MG63 (cell line): Measurements from ENCODE around the gene BRIX1. TPM values are rescaled to one million over a fixed set of nuclear protein-coding genes. Genes with fewer than 3 reads are reported as not detected.
A peak's percentile ranks its signal among the peaks of the same experiment; 100 is the strongest.
"Not testable (repeated sequence)": the region's sequence is repeated elsewhere in the genome, so short reads cannot be mapped to it uniquely, and the experiment has no call there.

Experiments used
- DNase-seq: peaks from one replicate; pipeline ENCODE4 v3.0.0-alpha.2; 2020
- H3K27me3 ChIP-seq: fragments of 250-450 bp; sonication (Bioruptor Pico); 2 replicates; pipeline ENCODE4 v1.5.1; 2020; ENCODE audit warnings: mild to moderate bottlenecking, moderate library complexity
- H3K36me3 ChIP-seq: fragments of 250-450 bp; sonication (Bioruptor Pico); 2 replicates; pipeline ENCODE4 v1.5.1; 2020; ENCODE audit warnings: mild to moderate bottlenecking, moderate library complexity
- H3K4me3 ChIP-seq: fragments of 250-450 bp; sonication (Bioruptor Pico); 2 replicates; pipeline ENCODE4 v1.5.1; 2020; ENCODE audit warnings: mild to moderate bottlenecking, moderate library complexity
- H3K9me3 ChIP-seq: fragments of 250-450 bp; sonication (Bioruptor Pico); 2 replicates; pipeline ENCODE4 v1.5.1; 2020; ENCODE audit warnings: mild to moderate bottlenecking, moderate library complexity
- total RNA-seq: library from RNA; depleted of rRNA; stranded (reverse); fragments of >200 nt; shearing (Covaris generic); gene quantifications from 2 replicates; pipeline ENCODE4 v1.2.3, GENCODE V29; 2014; ENCODE audit warnings: low replicate concordance

BRIX1 gene
- total RNA-seq, 1 experiment from 2014 or later: 83.9 TPM

GRCh38 chr5:34899066-34899465 lies 16.4 kb upstream of the BRIX1 start:
- no peaks in the 10 kb centered on the region for H3K27me3 ChIP-seq
- H3K36me3 ChIP-seq: no peaks in the 10 kb centered on the region; the same call in 1 of the 2 replicates
- H3K9me3 ChIP-seq: no peaks in the 10 kb centered on the region
- no peak for DNase-seq
- H3K4me3 ChIP-seq: no peak overlapping the region

- Histone ChIP-seq H3K9me3 (no peaks in the 10 kb centered on the region), H3K27me3 (no peaks in the 10 kb centered on the region), H3K4me3 (no peak overlapping the region), H3K36me3 (peaks cover 8% of the 10 kb centered on the region)
- DNase-seq: no peak
Measured at GRCh38 chr5:34900652-34901051, 14.9 kb upstream of the BRIX1 start.

GRCh38 chr5:34903260-34903659 lies 12.3 kb upstream of the BRIX1 start:
- no peaks in the 10 kb centered on the region for H3K9me3 ChIP-seq

GRCh38 chr5:34905564-34905963 lies 9.9 kb upstream of the BRIX1 start:
- no peaks in the 10 kb centered on the region for H3K27me3 ChIP-seq
- H3K9me3 ChIP-seq: no peaks in the 10 kb centered on the region
- H3K36me3 ChIP-seq: peaks cover 29% of the 10 kb centered on the region
- DNase-seq: no peak
- no peak overlapping the region for H3K4me3 ChIP-seq

More at GRCh38 chr5:34903260-34903659, 12.3 kb upstream of the BRIX1 start:
- Histone ChIP-seq H3K36me3 (peaks cover 8% of the 10 kb centered on the region), H3K4me3 (no peak overlapping the region), H3K27me3 (no peaks in the 10 kb centered on the region)
- DNase-seq: no peak

GRCh38 chr5:34913072-34913471 lies 2.4 kb upstream of the BRIX1 start:
- Histone ChIP-seq H3K4me3 (peak overlapping the region; percentile 93), H3K27me3 (no peaks in the 10 kb centered on the region), H3K36me3 (peaks cover 53% of the 10 kb centered on the region), H3K9me3 (no peaks in the 10 kb centered on the region)
- no peak for DNase-seq

- no peaks in the 10 kb centered on the region for H3K27me3 ChIP-seq
- peaks cover 50% of the 10 kb centered on the region for H3K36me3 ChIP-seq
- peak; percentile 10 for DNase-seq
- H3K4me3 ChIP-seq: peak overlapping the region; percentile 93
- no peaks in the 10 kb centered on the region for H3K9me3 ChIP-seq
Measured at GRCh38 chr5:34914671-34915138, 806 bp upstream of the BRIX1 start.

GRCh38 chr5:34915856-34916192 lies 313 bp downstream of the BRIX1 start:
- Histone ChIP-seq H3K27me3 (no peaks in the 10 kb centered on the region), H3K36me3 (peaks cover 51% of the 10 kb centered on the region), H3K9me3 (no peaks in the 10 kb centered on the region), H3K4me3 (peak overlapping the region; percentile 93)
- DNase-seq: no peak

GRCh38 chr5:34916518-34916917 lies 1.0 kb downstream of the BRIX1 start:
- Histone ChIP-seq H3K36me3 (peaks cover 51% of the 10 kb centered on the region), H3K27me3 (no peaks in the 10 kb centered on the region)
- no peak for DNase-seq

GRCh38 chr5:34918025-34918424 lies 2.5 kb downstream of the BRIX1 start:
- H3K36me3 ChIP-seq: peaks cover 54% of the 10 kb centered on the region
- no peak overlapping the region for H3K4me3 ChIP-seq
- no peaks in the 10 kb centered on the region for H3K9me3 ChIP-seq
- no peak for DNase-seq
- no peaks in the 10 kb centered on the region for H3K27me3 ChIP-seq

More at GRCh38 chr5:34916518-34916917, 1.0 kb downstream of the BRIX1 start:
- Histone ChIP-seq H3K4me3 (peak overlapping the region; percentile 93), H3K9me3 (no peaks in the 10 kb centered on the region)

GRCh38 chr5:34919077-34919476 lies 3.6 kb downstream of the BRIX1 start:
- Histone ChIP-seq H3K36me3 (peaks cover 60% of the 10 kb centered on the region), H3K9me3 (no peaks in the 10 kb centered on the region), H3K27me3 (no peaks in the 10 kb centered on the region), H3K4me3 (no peak overlapping the region)
- no peak for DNase-seq

- DNase-seq, H3K9me3 ChIP-seq, H3K27me3 ChIP-seq, H3K4me3 ChIP-seq: not testable (repeated sequence)
- peaks cover 81% of the 10 kb centered on the region for H3K36me3 ChIP-seq
Measured at GRCh38 chr5:34923256-34923655, 7.7 kb downstream of the BRIX1 start.

GRCh38 chr5:34923694-34924461 lies 8.4 kb downstream of the BRIX1 start:
- peaks cover 78% of the 10 kb centered on the region for H3K36me3 ChIP-seq
- no peak overlapping the region for H3K4me3 ChIP-seq
- H3K27me3 ChIP-seq: no peaks in the 10 kb centered on the region
- DNase-seq: peak; percentile 57
- no peaks in the 10 kb centered on the region for H3K9me3 ChIP-seq

- H3K36me3 ChIP-seq: peaks cover 76% of the 10 kb centered on the region
- no peaks in the 10 kb centered on the region for H3K27me3 ChIP-seq
- no peaks in the 10 kb centered on the region for H3K9me3 ChIP-seq
- DNase-seq: no peak
- no peak overlapping the region for H3K4me3 ChIP-seq
Measured at GRCh38 chr5:34924462-34924765, 8.9 kb downstream of the BRIX1 start.

GRCh38 chr5:34926318-34926888 lies 10.9 kb downstream of the BRIX1 start:
- H3K27me3 ChIP-seq: no peaks in the 10 kb centered on the region
- H3K9me3 ChIP-seq: no peaks in the 10 kb centered on the region
- no peak for DNase-seq
- no peak overlapping the region for H3K4me3 ChIP-seq
- peaks cover 56% of the 10 kb centered on the region for H3K36me3 ChIP-seq

- Histone ChIP-seq H3K36me3 (peaks cover 44% of the 10 kb centered on the region), H3K4me3 (no peak overlapping the region), H3K9me3 (no peaks in the 10 kb centered on the region), H3K27me3 (no peaks in the 10 kb centered on the region)
- no peak for DNase-seq
Measured at GRCh38 chr5:34927785-34928184, 12.3 kb downstream of the BRIX1 start.

GRCh38 chr5:34928267-34928666 lies 12.8 kb downstream of the BRIX1 start:
- Histone ChIP-seq H3K27me3 (no peaks in the 10 kb centered on the region), H3K9me3 (no peaks in the 10 kb centered on the region), H3K36me3 (peaks cover 39% of the 10 kb centered on the region), H3K4me3 (no peak overlapping the region)
- no peak for DNase-seq

GRCh38 chr5:34929134-34929719 lies 13.7 kb downstream of the BRIX1 start, which contains the start of gene DNAJC21:
Gene DNAJC21, plus strand, starts transcription at chr5:34929559. Its CDS starts 261 bp downstream, at chr5:34929820.
- Histone ChIP-seq H3K27me3 (no peaks in the 10 kb centered on the region), H3K9me3 (no peaks in the 10 kb centered on the region), H3K36me3 (peaks cover 31% of the 10 kb centered on the region), H3K4me3 (peak within 1 kb of the TSS; percentile 95)
- peak; percentile 97 for DNase-seq
